Stomach (tissue), 9 donors: ENCODE measurements around the gene EEFSEC. TPM values are rescaled to one million over a fixed set of nuclear protein-coding genes. Genes with fewer than 3 reads are reported as not detected.

Experiments
- DNase-seq, 2 donors: peaks; one replicate each; pipeline versions ENCODE4 v3.0.0 to v3.0.0-alpha.2; 2013 to 2019
- H3K27ac ChIP-seq, 5 donors: fragments of 200-600 bp in 4 of 5; sonication (generic) in 4 of 5; one replicate each; pipeline ENCODE4 v1.5.1; 2013 to 2019; ENCODE audit warnings: mild to moderate bottlenecking in 1 of 5, moderate library complexity in 1 of 5
- H3K27me3 ChIP-seq, 3 donors: fragments of 200-600 bp; sonication (generic); one replicate each; pipeline ENCODE4 v1.5.1; 2017 to 2019; ENCODE audit warnings: mixed run types in 1 of 3
- H3K36me3 ChIP-seq, 4 donors: fragments of 200-600 bp; sonication (generic); 1 replicate in 3 of 4; 2 replicates in 1 of 4; pipeline ENCODE4 v1.5.1; 2016 to 2019
- H3K4me1 ChIP-seq, 4 donors: fragments of 200-600 bp; sonication (generic); one replicate each; pipeline ENCODE4 v1.5.1; 2016 to 2019
- H3K4me3 ChIP-seq, 4 donors: fragments of 200-600 bp; sonication (generic) in 3 of 4; one replicate each; pipeline ENCODE4 v1.5.1; 2016 to 2019; ENCODE audit warnings: mild to moderate bottlenecking in 1 of 4
- H3K9me3 ChIP-seq, 4 donors: fragments of 200-600 bp; sonication (generic); one replicate each; pipeline ENCODE4 v1.5.1; 2016 to 2019
- CTCF ChIP-seq, 7 experiments: fragments of 450-650 bp in 4 of 7; fragments of 200-600 bp in 3 of 7; sonication (generic) in 3 of 7; IDR thresholded peaks; one replicate each; pipeline ENCODE4 v1.5.1; 2016 to 2019; ENCODE audit warnings: antibody characterized with exemption in 7 of 7, control low read depth in 2 of 7, mild to moderate bottlenecking in 1 of 7
- EP300 ChIP-seq: sonication (generic); formaldehyde crosslinking; IDR thresholded peaks from one replicate; pipeline ENCODE4 v1.6.1; 2017; ENCODE audit warnings: antibody characterized with exemption
- POLR2A ChIP-seq, 4 donors: fragments of 450-650 bp; IDR thresholded peaks; one replicate each; pipeline ENCODE4 v1.6.1; 2016; ENCODE audit warnings: antibody characterized with exemption in 4 of 4, control low read depth in 2 of 4, mild to moderate bottlenecking in 1 of 4, moderate library complexity in 1 of 4
- POLR2AphosphoS5 ChIP-seq, 3 donors: sonication (generic); formaldehyde crosslinking; IDR thresholded peaks; one replicate each; pipeline ENCODE4 v1.6.1; 2016; ENCODE audit warnings: antibody characterized with exemption in 3 of 3
- WGBS, 5 donors: extraction: QIAGEN DNeasy Blood & Tissue Kit in 3 of 5; methylation state at CpG; one replicate each; pipeline versions ENCODE4 v1.1.5 to v1.1.7; 2013 to 2018; 5-methylcytosine and 5-hydroxymethylcytosine counted together
- intact Hi-C: fragments of 100-400 bp; cut with DNase I; formaldehyde crosslinking; loops from one replicate; pipeline ENCODE4 v1.15.1; 2023; ENCODE audit warnings: low total_unique reads
- polyA plus RNA-seq, 3 donors: library from polyadenylated mRNA; stranded (reverse); fragments of 200-250 nt; gene quantifications; one replicate each; pipeline ENCODE4 v1.2.3, GENCODE V29; 2013
- total RNA-seq, 5 donors: library from RNA; depleted of rRNA; stranded (reverse); fragments of >200 nt; gene quantifications; one replicate each; pipeline versions ENCODE4 v1.1.0 to v1.2.3, GENCODE V29; 2014 to 2016
- donor health status: healthy with polysubstance abuse.
- donor health status: Bipolar disorder and iron deficiency.
- donor health status: healthy.

Gene EEFSEC
- total and polyA plus RNA-seq, 8 donors: 5.0 to 39.1 (median 13.2) TPM

- Histone ChIP-seq H3K27ac (no peak overlapping the region), H3K9me3 (no peaks in the 10 kb centered on the region), H3K4me3 (no peak overlapping the region), H3K4me1 (peaks cover 0 to 25% (median 10%) of the 10 kb centered on the region in 4 donors), H3K36me3 (no peaks in the 10 kb centered on the region), H3K27me3 (no peaks in the 10 kb centered on the region)
- intact Hi-C loops: no loop called here
- WGBS, 5 donors: 71 to 87% (median 84%) methylated on average over 2 of the region's 2 CpGs
- TF ChIP-seq EP300 (no peak), CTCF (IDR thresholded peaks at IDR 0.05) (no peak), POLR2A (IDR thresholded peaks at IDR 0.05) (no peak), POLR2AphosphoS5 (IDR thresholded peaks at IDR 0.05) (no peak)
- DNase-seq: peak in 1 of 2 donors; percentile 28
Measured at GRCh38 chr3:128180436-128180835, 27.2 kb downstream of the EEFSEC start.

GRCh38 chr3:128180913-128181312 lies 27.6 kb downstream of the EEFSEC start:
- no peak for TF ChIP-seq EP300
- no peak for TF ChIP-seq POLR2A (IDR thresholded peaks at IDR 0.05)
- no peak for TF ChIP-seq POLR2AphosphoS5 (IDR thresholded peaks at IDR 0.05)
- no peak for TF ChIP-seq CTCF (IDR thresholded peaks at IDR 0.05)
- intact Hi-C loops: no loop called here
- Histone ChIP-seq H3K9me3 (no peaks in the 10 kb centered on the region), H3K4me1 (peaks cover 0 to 20% (median 10%) of the 10 kb centered on the region in 4 donors), H3K27ac (no peak overlapping the region), H3K4me3 (no peak overlapping the region), H3K27me3 (no peaks in the 10 kb centered on the region), H3K36me3 (no peaks in the 10 kb centered on the region)
- no peak for DNase-seq
- 89 to 97% (median 96%) methylated on average over 3 of the region's 3 CpGs for WGBS, 5 donors

- TF ChIP-seq EP300: no peak
- TF ChIP-seq CTCF (IDR thresholded peaks at IDR 0.05): no peak
- no peak for TF ChIP-seq POLR2A (IDR thresholded peaks at IDR 0.05)
- TF ChIP-seq POLR2AphosphoS5 (IDR thresholded peaks at IDR 0.05): no peak
Measured at GRCh38 chr3:128182656-128183055, 29.4 kb downstream of the EEFSEC start.

GRCh38 chr3:128185630-128186447 lies 32.6 kb downstream of the EEFSEC start:
- no peak overlapping the region for H3K4me3 ChIP-seq
- H3K4me1 ChIP-seq: peaks cover 0 to 11% (median 0%) of the 10 kb centered on the region in 4 donors
- no peak for DNase-seq
- no peaks in the 10 kb centered on the region for H3K9me3 ChIP-seq
- intact Hi-C loops: no loop called here
- H3K27me3 ChIP-seq: no peaks in the 10 kb centered on the region
- 76 to 84% (median 79%) methylated on average over 3 of the region's 3 CpGs for WGBS, 5 donors
- no peaks in the 10 kb centered on the region for H3K36me3 ChIP-seq
- H3K27ac ChIP-seq: no peak overlapping the region
- TF ChIP-seq POLR2A (IDR thresholded peaks at IDR 0.05) (no peak), EP300 (no peak), CTCF (IDR thresholded peaks at IDR 0.05) (no peak), POLR2AphosphoS5 (IDR thresholded peaks at IDR 0.05) (no peak)

More at GRCh38 chr3:128182656-128183055, 29.4 kb downstream of the EEFSEC start:
- intact Hi-C loops: no loop called here
- no peak for DNase-seq
- WGBS, 5 donors: 52 to 98% (median 76%) methylated on average over 4 to 6 of the region's 6 CpGs
- H3K27ac ChIP-seq: no peak overlapping the region
- H3K36me3 ChIP-seq: no peaks in the 10 kb centered on the region
- no peaks in the 10 kb centered on the region for H3K9me3 ChIP-seq
- H3K4me1 ChIP-seq: peaks cover 0 to 7% (median 2%) of the 10 kb centered on the region in 4 donors
- H3K4me3 ChIP-seq: no peak overlapping the region
- no peaks in the 10 kb centered on the region for H3K27me3 ChIP-seq
